Inflammatory macrophage treated with lipopolysaccharide for 1 hour (primary cell): Measurements from ENCODE around the gene TULP1.
"Not testable (repeated sequence)": the region's sequence is repeated elsewhere in the genome, so short reads cannot be mapped to it uniquely, and the experiment has no call there.

Source experiments
- DNase-seq, 2 donors: peaks; one replicate each; pipeline ENCODE4 v3.0.0-alpha.2; 2020 to 2022

Gene TULP1

GRCh38 chr6:35512740-35513139 lies at the start of gene TULP1:
TSS of gene TULP1 (minus strand) at chr6:35512896. CDS start at chr6:35512858, 38 bp downstream.
- no peak for DNase-seq

DNA sequence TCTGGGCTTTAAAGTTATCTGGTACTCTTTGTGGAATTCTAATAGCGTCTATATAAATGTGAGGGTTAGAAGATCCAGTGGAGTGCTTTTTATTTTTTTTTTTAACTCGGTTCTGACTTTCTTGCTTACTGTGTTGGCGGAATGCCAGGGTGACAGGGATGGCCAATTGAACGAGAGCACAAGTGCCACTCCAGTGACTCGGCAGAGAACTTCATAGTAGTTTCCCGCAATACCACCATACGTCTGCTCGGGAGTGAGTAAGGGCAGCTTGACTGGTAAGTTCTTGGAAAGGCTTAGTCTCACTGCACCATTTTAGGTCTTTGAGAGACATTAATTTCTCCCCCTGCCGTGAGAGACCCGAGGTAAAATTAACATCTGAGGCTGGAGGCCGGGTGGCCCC lies 49.4 kb upstream of the TULP1 start:
- DNase-seq, result no peak

DNA sequence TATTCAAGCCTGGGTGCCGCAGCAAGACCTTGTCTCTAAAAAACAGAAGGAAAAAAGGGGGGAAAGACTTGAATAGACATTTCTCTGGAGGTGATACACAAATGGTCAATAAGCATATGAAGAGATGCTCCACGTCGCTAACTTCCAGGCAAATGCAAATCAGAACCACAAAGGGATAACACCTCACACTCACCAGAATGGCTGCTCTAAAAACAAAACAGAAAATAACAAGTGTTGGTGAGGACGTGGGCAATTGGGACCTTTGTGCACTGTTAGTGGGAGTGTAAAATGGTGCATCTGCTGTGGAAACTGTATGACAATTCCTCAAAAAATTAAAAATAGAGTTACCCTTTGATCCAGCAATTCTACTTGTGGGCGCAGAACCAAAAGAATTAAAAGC lies 48.4 kb upstream of the TULP1 start:
- DNase-seq, result no peak

DNA sequence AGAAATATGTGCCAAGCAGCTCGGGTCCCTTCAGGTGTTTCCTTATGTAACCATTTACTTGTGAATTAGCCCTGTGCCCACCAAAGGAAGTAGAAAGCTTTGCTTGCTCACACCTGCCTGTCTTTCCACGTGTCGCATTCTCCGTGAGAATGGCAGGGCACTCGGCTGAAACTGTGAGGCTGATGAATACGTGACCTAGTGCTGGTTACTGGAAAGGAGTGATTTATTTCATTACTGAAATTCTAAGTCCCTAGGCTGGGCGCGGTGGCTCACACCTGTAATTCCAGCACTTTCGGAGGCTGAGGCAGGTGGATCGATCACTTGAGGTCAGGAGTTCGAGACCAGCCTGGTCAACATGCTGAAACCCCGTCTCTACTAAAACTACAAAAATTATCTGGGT lies 45.9 kb upstream of the TULP1 start:
- DNase-seq, result no peak

- peak; percentile 53 to 80 for DNase-seq
These were observed 44.5 kb upstream of the TULP1 start for GRCh38 chr6:35557239-35557638.

DNA sequence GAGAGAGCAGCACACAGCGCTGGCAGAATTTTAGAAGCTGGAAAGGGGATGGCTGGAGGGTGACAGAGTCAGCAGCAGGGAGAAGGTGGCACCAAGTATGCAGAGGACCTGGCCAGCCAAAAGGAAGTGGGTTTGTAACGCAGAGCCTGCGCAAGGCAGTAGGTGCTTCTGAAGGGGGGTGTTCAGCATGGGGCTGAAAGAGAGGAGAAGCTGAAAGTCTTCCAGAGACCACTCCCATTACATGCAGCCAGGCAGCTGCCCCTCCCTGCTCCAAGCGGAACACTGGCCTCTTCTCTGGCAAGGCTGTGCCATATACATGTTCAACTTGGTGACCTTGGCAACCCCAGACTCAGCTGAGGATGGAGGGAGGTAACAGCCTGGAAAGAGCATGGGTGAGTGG lies 42.1 kb upstream of the TULP1 start:
- no peak for DNase-seq

DNA sequence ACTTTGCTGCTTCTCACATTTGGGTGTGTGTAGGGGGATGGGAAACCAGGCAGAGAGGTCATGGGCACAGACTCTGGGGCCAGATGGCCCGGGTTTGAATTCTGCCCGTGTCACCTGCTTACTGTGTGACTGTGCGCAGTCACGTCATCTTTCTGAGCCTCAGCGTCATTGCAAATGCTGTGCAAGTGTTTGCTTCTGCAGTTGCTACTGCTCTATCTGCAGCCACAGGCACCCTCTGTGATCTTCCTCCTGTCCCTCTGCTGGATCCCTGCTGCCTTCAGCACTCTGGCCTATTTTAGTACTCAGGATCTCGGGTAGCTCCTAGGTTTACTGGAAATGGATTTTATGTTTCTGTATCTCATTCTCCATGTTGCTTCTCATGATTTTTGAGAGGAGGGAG lies 40.6 kb upstream of the TULP1 start:
- no peak for DNase-seq

DNA sequence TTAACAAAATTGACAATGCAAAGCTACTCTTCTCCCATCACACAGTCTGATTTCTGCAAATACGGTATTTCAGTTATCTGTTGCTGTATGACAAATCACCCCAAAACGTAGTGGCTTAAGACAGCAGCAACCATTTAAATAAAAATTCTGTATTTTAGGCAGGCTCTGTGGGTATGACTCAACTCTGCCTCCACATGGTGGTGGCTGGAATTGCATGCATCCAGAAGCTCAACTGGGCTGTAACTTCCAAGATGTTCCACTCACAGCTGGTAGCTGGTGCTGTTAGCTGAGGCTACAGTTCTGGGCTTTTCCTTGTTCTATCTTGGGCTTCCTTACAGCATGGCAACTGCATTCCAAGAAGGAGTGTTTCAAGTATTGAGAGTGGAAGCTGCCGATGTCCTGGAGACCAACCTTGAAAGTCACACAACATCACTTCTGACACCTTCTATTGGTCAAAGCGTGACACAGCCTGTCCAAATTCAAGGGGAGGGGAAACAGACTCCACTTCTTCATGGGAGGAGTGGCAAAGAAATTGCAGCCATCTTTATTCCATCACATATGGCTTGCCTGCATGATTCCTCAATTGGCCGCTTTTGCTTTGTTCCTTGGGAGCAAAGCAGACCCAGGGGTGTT lies 39.7 kb upstream of the TULP1 start:
- peak; percentile 41 to 79 for DNase-seq

GRCh38 chr6:35550437-35550836 lies 37.7 kb upstream of the TULP1 start:
- no peak for DNase-seq

DNA sequence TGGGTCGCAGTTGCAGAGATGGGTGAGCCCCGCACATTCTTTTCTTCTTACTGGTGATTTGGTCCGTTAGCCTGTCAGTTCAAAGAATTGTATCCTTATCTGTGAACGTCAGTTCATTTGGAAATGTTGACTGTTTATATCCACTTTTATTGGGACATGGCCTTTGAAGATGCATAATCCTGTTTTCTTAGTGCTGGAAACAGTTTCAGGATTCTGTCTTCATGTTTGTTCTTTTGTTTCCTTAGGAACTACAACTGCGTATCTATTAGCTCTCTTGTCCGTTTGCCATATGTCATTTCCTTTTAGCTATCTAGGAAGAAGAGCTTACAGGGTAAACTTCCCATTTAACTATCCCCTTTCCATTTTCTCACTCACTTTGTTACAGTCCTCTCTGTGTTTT lies 35.0 kb upstream of the TULP1 start:
- no peak for DNase-seq

GRCh38 chr6:35544769-35545361 lies 32.2 kb upstream of the TULP1 start:
- no peak for DNase-seq

DNA sequence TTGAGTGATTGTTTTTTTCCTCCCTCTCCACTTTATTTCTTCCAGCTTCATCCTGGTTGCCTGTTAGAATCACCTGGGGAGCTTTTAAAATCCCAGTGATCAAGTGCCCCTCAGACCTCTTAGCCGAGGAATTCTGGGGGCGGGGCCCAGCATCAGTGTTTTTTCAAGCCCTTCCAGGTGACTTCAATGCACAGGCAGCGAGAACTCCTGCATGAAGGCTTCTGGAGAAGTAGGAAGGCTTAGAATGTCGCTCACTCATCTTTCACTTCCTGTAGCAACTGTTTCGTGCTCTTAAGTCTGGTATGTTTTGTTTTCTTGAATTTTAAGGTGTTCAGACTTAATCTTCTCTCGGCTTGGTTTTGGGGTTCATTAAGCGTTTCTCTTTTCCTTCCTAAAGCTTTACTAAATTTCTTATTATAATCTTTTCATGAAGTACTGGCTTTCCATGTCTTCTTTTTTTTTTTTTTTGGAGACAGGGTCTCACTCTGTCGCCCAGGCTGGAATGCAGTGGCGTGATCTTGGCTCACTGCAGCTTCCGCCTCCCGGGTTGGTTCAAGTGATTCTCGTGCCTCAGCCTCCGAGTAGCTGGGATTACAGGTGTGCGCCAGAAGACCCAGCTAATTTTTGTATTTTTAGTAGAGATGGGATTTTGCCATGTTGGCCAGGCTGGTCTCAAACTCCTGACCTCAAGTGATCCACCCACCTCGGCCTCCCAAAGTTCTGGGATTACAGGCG lies 30.9 kb upstream of the TULP1 start:
- DNase-seq, result no peak

GRCh38 chr6:35541836-35542235 lies 29.1 kb upstream of the TULP1 start:
- no peak for DNase-seq

DNA sequence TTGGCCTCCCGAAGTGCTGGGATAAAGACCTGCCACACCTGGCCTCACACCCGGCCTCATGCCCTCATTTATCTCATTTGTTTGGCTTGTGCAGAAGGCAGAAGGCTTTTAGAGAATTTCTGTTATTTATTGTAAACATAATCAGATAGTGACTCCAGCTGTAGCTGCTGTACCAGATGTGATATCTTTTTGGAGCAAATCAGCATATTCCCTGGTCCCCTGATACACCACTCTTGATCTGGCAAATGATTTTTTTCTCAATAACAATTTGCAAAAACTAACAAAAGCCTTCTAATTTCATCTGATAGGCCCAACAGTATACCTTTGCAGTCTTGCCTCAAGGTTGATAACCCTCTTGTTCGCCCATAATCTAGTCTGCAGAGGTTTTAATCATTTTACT lies 26.5 kb upstream of the TULP1 start:
- DNase-seq, result no peak

GRCh38 chr6:35535847-35536246 lies 23.2 kb upstream of the TULP1 start:
- DNase-seq, result not testable (repeated sequence)

GRCh38 chr6:35534407-35535170 lies 21.9 kb upstream of the TULP1 start:
- no peak for DNase-seq

DNA sequence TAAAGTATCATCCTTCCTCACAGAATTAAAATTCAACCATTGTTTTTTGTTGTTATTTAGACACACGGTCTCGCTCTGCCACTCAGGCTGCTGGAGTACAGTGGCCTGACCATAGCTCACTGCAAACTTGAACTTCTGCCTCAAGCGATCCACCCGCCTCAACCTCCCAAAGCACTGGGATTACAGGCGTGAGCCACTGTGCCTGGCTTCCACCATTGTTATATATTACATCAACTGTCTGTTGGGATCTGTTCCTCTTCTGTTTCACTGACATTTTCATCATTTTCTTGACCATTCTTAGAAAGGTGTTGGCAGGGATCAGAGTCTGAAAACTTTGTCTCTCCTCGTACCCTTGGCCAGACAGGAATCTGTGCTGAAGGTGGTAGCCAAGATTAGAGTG lies 21.3 kb upstream of the TULP1 start:
- no peak for DNase-seq

GRCh38 chr6:35532126-35532525 lies 19.4 kb upstream of the TULP1 start:
- no peak for DNase-seq

GRCh38 chr6:35524380-35525020 lies 11.8 kb upstream of the TULP1 start:
- DNase-seq, result no peak

GRCh38 chr6:35522660-35523658 lies 10.3 kb upstream of the TULP1 start:
- DNase-seq, result peak; percentile 20 to 82

DNA sequence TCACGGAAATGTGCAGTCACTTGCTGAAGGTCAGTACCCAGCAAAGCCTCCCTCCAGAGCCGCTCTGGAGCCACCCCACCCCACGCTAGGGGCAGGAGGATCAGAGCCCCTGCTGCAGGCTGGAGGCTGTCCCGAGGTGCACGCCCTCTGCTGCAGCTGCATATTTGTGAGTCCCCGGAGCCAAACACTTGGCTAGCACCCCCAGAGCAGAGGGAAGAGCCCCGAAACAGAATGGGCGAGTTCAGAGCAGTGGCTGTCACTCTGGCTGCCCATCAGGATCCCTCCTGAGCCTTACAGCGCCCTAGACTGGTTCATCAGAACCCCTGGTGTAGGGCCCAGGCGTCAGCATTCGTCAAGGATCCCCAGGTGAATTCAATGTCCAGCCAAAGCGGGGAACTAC lies 9.5 kb upstream of the TULP1 start:
- DNase-seq, result no peak

GRCh38 chr6:35521235-35521634 lies 8.5 kb upstream of the TULP1 start:
- DNase-seq, result no peak
